Measurements from ENCODE around the gene RPS6KA2.

The RPS6KA2 gene

DNA sequence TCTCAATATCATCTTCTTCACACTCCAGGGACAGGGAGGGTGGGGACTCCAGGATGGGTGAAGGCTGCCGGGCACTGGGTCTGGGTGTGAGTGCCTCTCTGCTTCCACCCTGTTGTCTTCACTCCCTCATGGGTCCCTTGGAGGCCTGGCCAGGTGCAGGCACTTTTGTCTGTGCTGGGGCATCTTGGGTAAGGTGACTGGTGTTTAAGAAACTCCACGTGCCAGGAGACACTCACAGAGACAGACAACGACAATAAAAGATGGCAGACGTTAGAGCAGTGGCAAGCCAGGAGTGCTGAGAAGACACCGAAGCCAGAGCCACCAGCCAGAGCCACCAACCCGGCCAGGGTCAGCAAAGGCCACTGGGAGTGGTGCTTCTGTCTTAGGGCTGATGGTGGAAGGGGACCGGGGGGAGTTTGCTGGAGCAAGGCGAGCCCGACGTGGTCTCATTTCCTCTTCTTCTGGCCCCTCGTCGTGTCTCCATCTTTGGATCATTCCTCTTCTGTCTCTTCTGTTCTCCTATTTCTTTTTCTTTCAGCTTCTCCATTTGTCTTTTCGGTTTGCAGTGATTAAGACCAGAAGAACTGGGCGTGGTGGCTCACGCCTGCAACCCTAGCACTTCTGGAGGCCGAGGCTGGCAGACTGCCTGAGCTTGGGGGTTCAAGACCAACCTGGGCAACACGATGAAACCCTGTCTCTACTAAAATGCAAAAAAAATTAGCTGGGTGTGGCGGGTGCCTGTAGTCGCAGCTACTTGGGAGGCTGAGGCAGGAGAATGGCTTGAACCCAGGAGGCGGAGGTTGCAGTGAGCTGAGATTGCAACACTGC, 131.3 kb downstream of the RPS6KA2 start:
- DNase-seq: no peak

DNA sequence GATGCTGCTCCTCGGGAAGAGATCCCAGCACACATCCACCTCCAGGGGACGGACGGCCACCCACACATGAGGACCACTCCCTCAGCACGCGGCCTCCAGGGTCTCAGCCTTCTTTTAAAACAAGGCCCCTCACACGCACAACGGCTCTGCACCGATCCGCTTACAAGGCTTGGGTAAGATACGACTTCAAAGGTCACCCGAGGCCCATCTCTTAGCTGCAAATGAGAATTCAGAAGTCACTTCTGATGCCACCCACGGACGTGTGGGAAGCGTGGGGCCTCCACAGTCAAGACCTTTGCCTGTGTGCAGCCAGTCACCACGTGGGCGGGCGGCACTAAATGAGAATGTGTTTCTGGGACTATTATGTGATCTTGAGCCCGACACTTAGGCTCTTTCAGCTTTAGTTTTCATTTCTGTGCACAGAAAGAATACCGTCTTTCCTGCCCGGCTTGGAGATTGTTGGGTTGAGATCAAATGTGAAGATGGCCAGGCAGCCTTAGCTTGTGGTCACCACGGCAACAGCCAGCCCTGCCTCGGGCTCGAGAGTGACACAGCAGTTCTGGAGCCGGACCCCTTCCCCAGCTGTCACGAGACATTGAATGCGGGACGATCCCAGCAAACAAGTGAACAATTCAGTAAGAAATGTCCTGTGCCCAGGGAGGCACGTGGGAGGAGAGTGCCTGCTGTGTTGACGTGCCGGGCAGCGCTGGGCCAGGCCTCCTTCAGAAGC, 132.1 kb downstream of the RPS6KA2 start:
- DNase-seq: no peak

DNA sequence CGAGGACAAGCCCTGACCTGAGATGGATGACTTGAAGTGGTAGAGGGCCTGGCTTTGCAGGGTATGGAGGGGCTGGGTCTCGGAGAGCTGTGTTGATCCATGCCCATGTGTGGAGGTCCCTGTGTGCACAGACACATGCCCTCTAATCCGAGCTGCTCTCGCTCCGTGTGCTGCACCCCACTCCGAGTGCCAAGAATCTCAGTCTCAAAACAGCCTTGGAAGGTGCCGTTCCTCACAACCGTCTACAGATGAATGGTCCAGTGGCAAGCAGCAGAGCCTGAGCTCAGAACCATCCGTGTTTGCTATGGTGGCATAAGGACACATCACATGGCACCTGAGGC, 133.0 kb downstream of the RPS6KA2 start:
- no peak for DNase-seq

DNA sequence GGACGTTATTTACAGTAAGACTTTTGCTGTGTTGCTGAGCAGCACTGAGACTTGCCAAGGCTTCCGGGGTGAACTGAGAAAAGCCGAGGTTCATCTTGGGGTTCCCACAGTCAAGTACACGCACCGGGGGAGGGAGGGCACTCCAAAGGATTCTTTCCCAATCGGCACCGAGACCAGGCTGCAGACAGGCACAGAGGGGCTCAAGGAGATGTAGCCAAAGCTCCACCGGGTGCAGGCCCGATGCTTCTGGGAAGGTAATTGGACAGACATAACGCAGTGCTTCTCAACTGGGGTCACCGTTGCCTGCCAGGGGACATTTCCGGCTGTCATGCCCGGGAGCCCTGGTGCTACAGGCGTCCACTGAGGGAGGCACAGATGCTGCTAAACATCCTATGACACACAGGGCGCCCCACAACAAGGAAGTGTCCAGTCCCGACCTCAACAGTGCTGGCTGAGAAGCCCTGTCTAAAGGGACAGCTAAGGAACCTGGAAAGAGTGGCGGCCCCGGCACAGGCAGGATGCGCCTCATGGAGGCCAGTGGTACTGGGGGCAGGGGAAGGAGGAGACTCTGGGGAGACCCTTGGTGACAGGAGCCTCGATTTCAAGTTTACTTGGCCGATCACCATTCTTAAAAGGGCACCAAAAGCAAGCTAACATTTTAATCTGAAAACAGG, 133.5 kb downstream of the RPS6KA2 start:
- no peak for DNase-seq

DNA sequence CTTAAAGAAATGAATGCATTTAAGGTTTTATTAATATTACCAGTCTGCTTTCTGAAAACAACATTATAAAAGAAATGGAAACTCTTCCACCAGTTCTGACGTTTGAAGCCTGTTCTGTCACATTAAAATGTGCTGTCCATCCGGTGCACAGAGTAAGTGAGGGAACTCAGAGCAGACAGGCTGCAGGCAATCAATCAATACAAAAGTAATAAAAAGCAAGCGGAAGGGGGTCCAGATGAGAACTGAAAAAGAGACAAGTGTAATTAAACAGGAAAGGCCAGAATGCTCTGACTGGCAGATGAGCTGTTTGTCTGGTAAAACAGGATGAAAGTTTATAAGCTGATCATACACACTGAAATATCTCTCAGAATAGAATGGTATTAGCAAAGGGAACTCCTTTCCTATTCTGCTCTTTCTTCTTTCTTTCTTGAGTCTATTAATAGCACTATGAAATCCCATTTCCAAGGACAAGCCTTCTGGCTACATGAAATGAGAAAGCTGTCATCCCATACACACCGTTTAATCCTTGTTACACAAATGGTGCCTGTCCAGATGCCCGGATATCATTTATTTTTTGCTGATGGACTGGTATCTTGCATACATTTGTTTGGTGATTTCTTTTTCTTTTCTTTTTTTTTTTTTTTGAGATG, 134.8 kb downstream of the RPS6KA2 start:
- no peak for DNase-seq

DNA sequence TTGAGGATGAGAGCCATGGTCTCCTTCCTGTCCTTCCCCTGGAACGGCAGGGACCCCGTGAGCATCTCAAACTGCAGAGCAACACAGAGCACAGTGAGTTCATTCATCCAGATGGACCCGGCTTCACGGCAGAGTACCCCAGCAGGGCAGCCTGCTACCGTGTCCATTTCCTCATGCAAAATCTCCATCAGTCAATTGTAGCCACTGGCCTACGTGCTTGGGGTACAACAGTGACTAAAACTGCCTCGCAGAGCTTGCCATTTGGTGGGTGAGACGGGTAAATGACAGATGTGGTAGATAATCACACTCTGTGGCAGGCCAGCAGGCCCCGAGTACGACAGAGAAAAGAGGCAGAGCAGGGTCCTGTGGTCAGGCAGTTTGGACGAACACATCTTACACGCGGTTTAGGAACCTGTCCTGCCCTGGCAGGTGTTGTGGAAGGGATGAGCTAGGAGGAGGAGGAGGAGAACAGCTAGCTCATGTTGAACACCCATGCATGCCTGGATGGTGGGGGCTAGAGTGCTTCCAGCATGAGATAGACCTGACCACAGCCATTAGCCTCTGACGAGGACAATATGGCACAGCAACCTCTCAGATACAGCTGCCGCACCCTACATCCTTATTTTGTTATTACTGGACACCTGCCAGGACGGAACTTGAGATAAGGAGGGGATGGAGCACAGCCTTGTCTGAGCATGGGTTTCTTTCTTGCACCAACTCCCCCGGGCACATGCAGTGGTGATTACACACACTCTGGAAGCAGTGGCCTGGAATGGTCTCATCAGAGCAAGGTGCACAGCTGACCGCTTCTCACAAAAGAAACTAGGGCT, 136.2 kb downstream of the RPS6KA2 start:
- DNase-seq: no peak

DNA sequence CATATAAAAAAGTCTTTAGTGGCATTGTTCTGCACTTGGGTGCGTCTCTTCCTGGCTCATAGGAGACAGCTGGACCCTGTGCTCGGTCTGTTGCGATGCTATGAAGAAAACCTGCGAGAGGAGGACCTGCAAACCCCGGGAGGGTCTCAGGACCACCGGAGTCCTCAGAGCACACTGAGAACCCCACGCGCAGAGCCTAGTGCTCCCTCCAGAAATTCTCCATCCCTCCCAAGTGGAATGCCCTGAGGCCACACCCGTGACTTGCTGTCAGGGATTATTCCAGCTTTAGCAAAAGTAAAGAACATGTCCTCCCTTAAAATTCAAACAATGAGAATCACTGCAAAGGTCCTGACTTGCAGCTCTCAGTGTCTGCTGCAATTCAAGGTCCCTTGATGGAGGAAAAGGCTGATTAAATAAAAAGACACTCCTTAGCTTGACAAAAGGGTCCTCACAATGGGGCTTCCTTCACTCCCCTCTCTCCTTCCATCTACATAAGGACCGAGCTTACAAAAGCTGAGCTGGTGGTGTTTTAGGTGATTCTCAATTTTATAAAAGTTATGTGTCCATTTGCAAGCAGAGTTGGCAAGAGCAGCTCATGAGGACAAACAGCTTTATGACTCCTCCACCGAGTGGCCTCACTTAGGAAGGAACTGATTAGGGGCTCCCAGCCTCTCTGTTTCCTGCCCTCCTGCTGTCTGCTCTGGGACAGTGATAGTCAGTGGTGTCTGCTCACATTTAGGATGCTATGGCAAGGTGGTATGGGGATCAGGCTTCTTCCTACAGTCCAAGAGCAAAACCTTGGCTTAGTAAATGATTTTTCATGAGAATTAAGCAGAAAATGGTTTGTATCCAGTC, 137.5 kb downstream of the RPS6KA2 start:
- DNase-seq: no peak

DNA sequence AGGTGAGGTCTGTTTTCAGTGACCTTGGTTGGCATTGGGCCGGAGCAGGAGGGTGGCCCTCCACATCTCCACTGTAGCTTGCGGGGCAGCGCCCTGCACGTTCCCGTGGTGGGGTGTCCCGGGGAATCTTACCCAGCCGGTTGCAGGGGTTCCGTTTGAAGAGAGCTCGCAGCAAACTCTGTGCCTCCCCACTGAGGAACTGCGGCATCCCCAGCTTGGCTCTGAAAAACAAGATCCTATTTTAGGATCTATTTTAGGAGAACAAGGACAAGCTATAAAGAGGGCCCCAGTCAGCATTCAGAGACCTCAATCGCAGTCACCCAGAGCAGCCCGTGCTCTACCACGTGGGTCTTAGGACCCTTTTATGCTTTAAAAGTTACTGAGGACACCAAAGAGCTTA, 138.3 kb downstream of the RPS6KA2 start:
- DNase-seq: no peak

DNA sequence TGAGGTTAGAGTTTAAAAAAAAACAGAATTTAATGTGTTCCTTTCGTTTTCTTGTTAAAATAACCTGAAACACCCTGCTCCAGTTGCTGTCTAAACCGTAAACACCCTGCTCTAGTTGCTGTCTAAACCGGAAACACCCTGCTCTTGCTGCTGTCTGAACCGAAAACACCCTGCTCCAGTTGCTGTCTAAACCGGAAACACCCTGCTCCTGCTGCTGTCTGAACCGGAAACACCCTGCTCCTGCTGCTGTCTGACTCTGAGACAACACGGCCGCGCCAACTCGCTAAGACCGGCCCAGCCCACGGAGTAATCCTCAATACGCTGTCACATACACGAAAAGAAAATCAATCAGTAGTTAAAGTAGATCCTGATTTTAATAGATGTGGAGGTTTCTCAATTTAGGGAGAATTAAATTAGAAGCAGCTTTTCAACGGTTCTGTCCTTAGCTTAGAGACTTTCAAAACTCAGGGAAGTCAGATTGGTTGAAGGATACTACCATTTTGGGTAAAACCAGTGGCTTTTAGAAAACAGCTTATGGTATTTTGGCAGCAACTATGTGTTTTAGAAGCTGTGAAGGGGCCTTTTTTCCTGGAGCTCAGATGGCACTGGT, 138.9 kb downstream of the RPS6KA2 start:
- DNase-seq: peak; percentile 92

DNA sequence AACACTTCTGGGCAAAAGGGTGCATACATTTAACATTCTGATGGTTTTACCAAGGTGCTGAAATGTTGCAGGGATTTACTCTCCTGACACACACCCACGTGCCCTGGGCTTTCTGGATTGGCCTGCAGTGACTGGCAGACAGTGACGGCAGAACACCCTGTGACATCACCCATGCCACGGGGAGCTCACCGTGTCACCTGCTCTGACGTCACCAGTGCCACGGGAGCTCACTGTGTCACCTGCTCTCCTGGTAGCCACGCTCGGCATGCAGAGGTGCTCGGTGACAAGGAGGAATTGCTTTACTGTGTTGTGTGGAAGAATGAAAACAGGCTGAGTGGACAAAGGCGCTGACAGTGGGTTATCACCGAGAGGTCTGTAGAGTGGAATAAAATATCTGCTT, 139.9 kb downstream of the RPS6KA2 start:
- DNase-seq: no peak

DNA sequence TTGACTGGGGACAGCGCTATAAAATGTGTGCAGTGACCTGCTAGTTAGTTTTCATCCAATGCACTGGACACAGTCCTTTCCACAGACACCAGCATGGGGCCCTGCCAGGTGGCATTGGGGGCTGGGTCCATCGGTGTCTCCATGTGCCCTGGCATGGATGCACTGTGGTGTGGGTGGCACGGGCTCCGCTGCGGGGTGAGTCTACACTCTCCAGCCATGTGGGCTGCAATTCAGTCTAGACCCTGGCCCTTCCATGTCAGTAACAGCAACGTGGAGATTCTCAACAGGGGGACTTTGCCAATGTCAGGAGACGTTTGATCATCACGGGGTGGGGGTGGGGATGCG, 140.5 kb downstream of the RPS6KA2 start:
- DNase-seq: no peak

DNA sequence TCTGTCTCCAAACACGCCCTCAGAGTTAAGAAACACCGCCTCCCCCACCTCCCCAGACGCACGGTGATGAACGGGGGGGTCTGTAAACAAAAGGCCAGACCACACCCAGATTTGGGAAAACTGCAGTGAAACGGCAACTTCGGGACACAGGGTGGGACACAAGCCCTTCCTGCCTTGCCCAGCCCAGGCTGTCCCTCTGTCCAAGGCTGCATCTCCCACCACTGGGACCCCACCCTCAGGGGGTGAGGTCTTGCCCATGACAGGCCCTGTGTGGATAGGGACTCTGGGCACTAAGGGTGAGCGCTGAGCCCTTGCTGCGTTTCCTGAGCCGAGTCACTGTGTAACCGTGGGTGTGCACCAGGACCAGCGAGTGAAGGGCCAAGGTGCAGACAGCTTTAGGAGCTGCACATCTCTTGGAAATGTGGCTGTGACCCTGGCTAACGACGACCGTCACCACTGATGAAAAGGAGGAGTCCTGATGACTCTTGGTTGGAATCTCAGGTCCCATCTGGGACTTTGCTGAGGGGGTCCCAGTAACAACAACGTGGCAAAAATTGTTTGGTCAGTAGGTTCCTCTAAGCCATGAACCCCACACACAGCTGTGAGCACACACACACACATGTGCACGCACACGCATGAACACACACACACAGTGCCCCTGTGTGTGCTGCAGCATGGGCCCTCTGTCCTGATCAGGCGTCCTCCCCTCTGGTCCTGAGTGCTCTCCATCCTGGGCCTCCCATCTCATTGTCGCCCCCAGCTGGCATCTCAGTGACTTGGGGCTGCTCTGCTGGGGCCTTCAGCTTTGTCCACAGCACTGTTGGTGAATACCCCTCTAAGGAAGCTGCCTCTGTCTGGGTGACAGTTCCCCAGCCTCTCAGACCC, 141.2 kb downstream of the RPS6KA2 start:
- no peak for DNase-seq

DNA sequence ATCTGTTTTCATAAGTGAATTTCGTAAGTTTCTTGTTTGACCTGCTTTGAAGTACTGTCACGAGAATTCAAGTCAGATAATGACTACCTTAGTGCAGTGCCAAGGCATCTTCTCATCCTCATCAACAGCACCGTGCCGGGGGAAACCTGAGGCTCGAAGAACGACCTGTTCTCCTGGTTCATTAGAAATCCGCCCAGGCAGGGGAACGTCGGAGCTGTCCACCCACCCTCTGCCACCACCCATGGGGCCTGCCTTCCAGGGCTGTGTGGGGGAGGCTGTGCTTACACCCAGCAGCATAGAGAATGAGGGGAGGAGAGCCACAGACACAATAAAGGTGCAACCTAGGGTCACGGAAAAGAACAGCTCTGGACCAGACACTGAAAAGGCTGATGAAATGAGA, 142.2 kb downstream of the RPS6KA2 start:
- no peak for DNase-seq

DNA sequence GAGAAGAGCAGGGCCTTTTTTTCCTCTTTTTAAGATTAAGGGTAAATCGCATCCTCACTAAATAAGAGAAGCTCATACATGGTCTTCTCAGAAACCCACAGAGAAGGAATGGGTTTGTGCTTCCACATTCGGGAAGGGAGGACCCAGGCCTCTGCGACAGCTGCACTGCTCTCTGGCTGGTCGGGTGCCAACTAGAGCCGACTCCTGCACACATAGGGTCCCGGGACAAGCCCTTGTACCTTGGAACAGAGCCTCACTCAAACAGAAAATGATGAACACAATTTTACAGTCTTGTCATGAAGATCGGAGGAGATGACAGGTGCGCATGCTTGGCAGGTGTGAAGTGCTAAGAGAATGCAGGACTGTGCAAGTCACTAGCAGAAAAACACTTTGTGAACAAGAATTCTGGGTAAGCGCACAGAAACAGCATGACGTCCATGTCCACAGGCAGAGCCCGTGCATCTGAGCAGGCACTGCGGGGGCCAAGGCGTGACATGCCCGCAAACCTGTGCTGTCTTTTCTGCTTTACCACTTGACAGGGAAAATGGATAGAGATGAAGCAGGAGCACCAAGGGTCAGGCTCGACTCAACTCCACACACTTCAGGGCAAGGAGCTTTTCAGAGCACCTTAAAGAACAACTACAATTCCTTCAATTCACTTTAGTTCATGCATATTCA, 143.3 kb downstream of the RPS6KA2 start:
- DNase-seq: no peak

DNA sequence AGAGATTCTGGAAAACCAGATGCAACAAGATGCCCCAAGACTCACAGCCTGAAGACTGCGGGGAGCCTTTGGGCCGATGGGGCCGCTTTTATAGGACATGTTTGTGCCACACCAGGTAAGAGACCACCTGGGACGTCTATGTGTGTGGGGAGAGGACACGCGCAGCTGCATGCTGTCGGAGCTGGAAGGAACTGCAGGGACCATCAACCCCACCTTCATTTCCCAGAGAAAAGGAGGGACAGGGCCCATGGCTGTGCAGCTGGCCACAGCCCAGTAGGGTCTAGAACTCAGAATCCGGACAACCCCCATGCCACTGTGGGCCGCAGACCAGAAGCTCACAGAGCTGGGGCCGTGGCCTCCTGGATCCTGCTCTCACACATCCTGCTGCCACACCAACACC, 144.0 kb downstream of the RPS6KA2 start:
- no peak for DNase-seq

DNA sequence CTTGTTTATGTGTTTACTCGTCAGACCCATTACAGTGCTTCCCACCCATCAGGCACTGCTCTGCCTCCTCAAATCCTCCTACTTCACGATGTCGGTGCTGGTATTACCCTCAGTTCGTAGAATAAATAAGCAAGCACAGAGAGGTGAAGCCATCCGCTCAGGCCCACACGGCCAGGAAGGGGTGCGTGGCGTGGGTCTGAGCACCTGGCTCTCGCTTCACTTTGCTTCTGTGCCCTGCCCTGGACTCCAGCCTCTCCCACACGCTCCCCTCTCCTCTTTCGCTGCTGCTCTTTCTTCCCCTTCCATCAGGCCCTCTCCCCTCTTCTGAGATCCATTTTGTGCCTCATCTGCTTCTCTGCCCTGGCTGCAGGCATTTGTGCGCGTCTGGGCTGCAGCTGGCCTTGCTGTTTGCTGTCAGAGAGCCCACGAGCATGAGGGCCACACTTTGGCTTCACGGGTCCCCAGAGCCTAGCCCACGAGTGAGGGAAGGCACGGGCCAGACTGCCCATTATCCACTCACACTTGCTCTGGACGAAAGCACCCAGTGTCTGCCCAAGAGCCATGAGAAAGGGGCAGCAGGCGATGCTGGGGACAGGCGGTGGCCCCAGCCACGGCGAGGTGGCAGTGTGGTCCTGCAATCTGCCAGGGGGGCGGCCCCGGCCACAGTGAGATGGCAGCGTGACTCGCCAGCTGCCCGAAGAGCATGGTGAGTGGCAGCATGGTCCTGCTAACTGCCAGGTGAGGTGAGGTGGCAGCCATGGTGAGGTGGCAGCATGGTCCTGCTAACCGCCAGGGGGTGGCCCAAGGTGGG, 148.1 kb downstream of the RPS6KA2 start:
- DNase-seq: no peak

DNA sequence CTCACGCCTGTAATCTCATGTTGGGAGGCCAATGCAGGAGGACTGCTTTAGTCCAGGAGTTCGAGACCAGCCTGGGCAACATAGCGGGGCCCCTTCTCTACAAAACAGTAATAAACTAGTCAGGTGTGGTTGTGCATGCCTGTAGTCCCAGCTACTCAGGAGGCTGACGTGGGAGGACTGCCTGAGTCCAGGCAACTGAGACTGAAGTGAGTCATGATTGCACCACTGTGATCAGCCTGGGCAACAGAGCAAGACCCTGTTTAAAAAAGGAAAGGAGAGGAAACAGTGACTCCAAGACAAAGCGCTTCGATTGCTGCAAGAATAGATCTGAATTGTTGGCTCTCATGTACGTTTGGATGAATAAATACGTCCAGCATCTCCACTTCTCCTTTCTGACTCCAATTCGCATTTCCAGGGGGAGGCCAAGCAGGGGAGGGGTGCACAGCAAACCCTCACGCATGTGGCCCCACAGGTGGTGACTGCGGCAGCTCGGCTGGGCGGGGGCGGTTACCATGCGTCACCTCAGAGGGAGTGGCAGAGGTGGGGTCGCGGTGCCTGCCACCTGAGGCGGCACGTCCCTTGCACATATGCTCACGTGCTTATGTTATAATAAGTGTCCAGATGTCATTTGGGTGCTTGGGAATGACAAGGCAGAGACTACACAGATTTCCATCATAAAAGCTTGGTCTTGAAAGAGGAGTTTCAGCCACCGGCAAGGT, 149.2 kb downstream of the RPS6KA2 start:
- DNase-seq: no peak

DNA sequence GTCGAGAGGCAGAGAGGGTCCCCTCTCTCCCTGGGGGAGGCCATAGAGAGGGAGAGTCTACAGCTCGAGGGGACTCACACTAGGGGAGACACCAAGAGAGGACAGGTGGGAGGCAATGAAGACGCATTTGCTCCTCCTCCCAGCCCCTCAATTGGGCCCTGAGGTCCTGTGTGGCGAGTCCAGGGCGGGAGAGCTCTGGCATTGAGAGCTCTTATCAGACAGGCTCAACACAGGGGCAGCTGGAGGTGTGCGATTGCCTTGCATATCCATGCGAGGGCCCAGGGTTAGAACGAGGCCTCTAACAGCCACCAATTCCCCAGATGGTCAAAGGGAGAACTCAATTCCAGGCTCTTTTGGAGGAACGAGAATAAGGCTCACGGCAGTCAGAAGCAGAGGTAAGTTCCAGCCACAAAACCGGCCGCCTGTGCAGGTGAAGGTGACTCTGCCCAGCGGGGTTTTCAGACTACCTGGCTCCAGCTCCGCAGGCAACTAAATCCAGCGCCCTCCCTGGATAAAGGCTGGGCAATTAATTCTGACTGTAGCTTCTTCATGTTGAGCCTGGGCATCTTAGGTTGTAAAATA, 150.3 kb downstream of the RPS6KA2 start:
- DNase-seq: no peak

Data from CD4-positive, alpha-beta T cell treated with Interleukin-15 for 1 hour (primary cell).